ENCODE results near the gene FNBP1.
A peak's percentile ranks its signal among the peaks of the same experiment; 100 is the strongest.

Gene FNBP1

DNA sequence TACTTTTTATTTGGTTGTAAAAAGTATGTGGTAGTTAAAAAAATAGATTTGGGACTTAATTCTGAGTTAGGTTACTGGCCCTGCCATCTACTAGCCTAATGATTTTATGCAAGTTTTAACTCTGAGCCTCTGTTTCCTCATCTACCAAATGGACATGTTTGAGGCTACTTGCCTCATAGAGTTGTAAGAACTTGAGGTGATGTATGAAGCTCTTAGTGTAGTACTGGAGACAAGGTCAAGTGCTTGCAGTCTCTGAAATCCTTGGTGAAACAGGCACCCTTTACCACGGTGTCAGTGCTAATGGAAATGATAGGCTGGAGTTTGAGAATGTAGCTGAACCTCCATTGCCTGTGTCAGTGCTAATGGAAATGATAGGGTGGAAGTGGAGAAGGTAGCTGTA, 26.1 kb upstream of the FNBP1 start:
- Histone ChIP-seq H3K27ac (peak overlapping the region in 9 of 11 experiments; percentile 53 to 83 (median 71); a peak in 19 of 22 replicates), H4K20me1 (peaks cover 0 to 93% (median 3%) of the 10 kb centered on the region in 11 experiments; a peak in 11 of 22 replicates), H3K9ac (peak overlapping the region in 6 of 11 experiments; percentile 18 to 69 (median 66); a peak in 10 of 22 replicates), H3K4me1 (peaks cover 7 to 95% (median 60%) of the 10 kb centered on the region in 10 experiments), H3K27me3 (no peaks in the 10 kb centered on the region), H3K4me2 (peak overlapping the region in 10 of 11 experiments; percentile 17 to 88 (median 72); a peak in 18 of 22 replicates), H3K36me3 (peaks cover 0 to 22% (median 17%) of the 10 kb centered on the region in 11 experiments; a peak in 18 of 22 replicates), H3K9me3 (replicated peaks in 1 of 11) (0 out of 22 replicates have a peak, but pooled peaks cover 0 to 2% (median 0%) of the 10 kb centered on the region in 11 experiments), H3K4me3 (no peak overlapping the region; a peak in 1 of 20 replicates)
- no peak for TF ChIP-seq Cebpa-rat (IDR thresholded peaks at IDR 0.05)

DNA sequence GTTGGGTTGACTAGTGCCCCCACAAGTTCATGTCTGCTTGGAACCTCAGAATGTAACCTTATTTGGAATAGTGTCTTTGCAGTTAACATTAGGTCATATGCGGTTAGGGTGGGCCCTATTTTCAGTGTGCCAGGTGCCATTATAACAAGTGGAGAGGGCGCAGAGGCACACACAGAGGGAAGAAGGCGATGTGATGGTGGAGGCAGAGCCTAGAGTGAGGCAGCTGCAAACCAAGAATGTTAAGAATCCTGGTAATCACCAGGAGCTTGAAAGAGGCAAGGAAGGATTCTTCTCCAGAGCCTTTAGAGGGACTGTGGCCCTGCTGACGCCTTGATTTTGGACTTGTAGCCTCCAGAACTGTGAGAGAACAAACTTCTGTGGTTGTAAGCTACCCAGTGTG, 21.6 kb upstream of the FNBP1 start:
- Histone ChIP-seq H3K36me3 (peaks cover 0 to 34% (median 23%) of the 10 kb centered on the region in 11 experiments; a peak in 20 of 22 replicates), H3K27me3 (no peaks in the 10 kb centered on the region), H3K9me3 (replicated peaks in 1 of 11) (0 out of 22 replicates have a peak, but pooled peaks cover 0 to 2% (median 0%) of the 10 kb centered on the region in 11 experiments), H3K4me2 (0 out of 22 replicates have a peak overlapping the region, but pooled peaks of 1 of the 11 experiments have one; percentile 11), H3K4me1 (peaks cover 24 to 93% (median 51%) of the 10 kb centered on the region in 10 experiments), H4K20me1 (peaks cover 0 to 92% (median 37%) of the 10 kb centered on the region in 11 experiments; a peak in 14 of 22 replicates), H3K4me3 (no peak overlapping the region), H3K9ac (no peak overlapping the region), H3K27ac (0 out of 22 replicates have a peak overlapping the region, but pooled peaks of 2 of the 11 experiments have one; percentile 6 to 16)
- no peak for TF ChIP-seq Cebpa-rat (IDR thresholded peaks at IDR 0.05)

DNA sequence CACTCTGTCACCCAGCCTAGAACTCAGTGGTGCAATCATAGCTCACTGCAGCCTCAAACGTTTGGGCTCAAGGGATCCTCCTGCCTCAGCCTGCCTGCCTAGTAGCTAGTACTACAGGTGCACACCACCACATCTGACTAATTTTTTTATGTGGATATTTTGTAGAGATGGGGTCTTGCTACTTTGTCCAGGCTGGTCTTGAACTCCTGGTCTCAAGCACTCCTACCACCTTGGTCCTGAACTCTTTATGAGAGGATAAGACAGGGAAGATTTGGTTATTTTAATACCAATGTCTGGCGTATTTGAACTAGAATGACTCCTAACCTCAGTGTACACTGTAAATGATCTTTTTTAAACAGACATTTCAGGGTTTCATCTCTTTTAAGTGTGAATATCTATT, 19.8 kb upstream of the FNBP1 start:
- H3K36me3 ChIP-seq, result peaks cover 15 to 53% (median 42%) of the 10 kb centered on the region in 11 experiments
- no peak overlapping the region; a peak in 1 of 22 replicates for H3K9ac ChIP-seq
- H3K4me2 ChIP-seq, result peak overlapping the region; percentile 8 to 89 (median 41); a peak in 16 of 22 replicates
- no peak for TF ChIP-seq Cebpa-rat (IDR thresholded peaks at IDR 0.05)
- H3K4me3 ChIP-seq, result no peak overlapping the region
- peaks cover 19 to 80% (median 33%) of the 10 kb centered on the region in 10 experiments for H3K4me1 ChIP-seq
- no peak overlapping the region; a peak in 1 of 22 replicates for H3K27ac ChIP-seq
- 0 out of 22 replicates have a peak, but pooled peaks cover 0 to 2% (median 0%) of the 10 kb centered on the region in 11 experiments for H3K9me3 ChIP-seq (replicated peaks in 1 of 11)
- H4K20me1 ChIP-seq, result peaks cover 5 to 90% (median 41%) of the 10 kb centered on the region in 11 experiments; a peak in 16 of 22 replicates
- no peaks in the 10 kb centered on the region for H3K27me3 ChIP-seq

DNA sequence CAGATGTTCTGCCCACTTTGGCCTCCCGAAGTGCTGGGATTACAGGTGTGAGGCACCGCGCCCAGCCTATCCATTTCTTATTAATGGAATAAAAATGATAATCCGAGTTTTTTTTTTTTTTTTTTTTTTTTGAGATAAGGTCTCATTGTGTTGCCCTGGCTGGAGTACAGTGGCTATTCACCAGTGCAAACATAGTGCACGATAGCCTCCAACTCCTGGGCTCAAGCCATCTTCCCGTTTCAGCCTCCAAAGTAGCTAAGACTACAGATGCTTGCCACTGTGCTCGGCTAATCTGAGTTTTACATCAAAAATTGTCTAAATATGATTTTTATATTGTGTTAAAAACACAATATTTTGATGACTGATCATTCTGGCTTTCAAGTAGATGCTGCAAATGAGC, 17.3 kb upstream of the FNBP1 start:
- H3K9me3 ChIP-seq (replicated peaks in 1 of 11), result no peaks in the 10 kb centered on the region
- H3K36me3 ChIP-seq, result peaks cover 17 to 55% (median 40%) of the 10 kb centered on the region in 11 experiments
- no peaks in the 10 kb centered on the region for H3K27me3 ChIP-seq
- peak overlapping the region in 3 of 11 experiments; percentile 64 to 89 (median 80); a peak in 4 of 22 replicates for H3K4me2 ChIP-seq
- TF ChIP-seq Cebpa-rat (IDR thresholded peaks at IDR 0.05), result no peak
- H3K9ac ChIP-seq, result no peak overlapping the region
- H3K27ac ChIP-seq, result no peak overlapping the region
- H3K4me1 ChIP-seq, result peaks cover 19 to 79% (median 28%) of the 10 kb centered on the region in 10 experiments
- peaks cover 10 to 86% (median 41%) of the 10 kb centered on the region in 11 experiments; a peak in 16 of 22 replicates for H4K20me1 ChIP-seq
- H3K4me3 ChIP-seq, result no peak overlapping the region

DNA sequence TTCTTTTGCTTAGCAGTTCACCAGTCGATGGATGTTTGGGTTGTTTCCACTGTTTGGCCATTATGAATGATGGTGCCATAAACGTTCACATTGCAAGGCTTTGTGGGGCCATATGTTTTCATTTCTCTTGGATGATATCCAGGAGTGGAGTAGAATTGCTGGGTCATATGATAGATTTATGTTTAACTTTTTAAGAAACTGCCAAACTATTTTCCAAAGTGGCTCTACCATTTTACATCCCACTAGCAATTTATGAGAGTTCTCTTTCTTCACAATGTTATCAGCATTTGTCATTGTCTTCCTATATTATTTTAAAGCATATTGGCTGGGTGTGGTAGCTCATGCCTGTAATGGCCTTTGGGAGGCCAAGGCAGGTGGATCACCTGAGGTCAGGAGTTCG, 15.9 kb upstream of the FNBP1 start:
- Histone ChIP-seq H3K4me3 (no peak overlapping the region), H3K27ac (no peak overlapping the region), H3K27me3 (no peaks in the 10 kb centered on the region), H3K4me1 (peaks cover 29 to 77% (median 38%) of the 10 kb centered on the region in 10 experiments), H3K36me3 (peaks cover 17 to 44% (median 30%) of the 10 kb centered on the region in 11 experiments; a peak in 21 of 22 replicates), H3K9ac (no peak overlapping the region), H3K4me2 (no peak overlapping the region), H4K20me1 (peaks cover 10 to 73% (median 39%) of the 10 kb centered on the region in 11 experiments; a peak in 16 of 22 replicates), H3K9me3 (replicated peaks in 1 of 11) (no peaks in the 10 kb centered on the region)
- no peak for TF ChIP-seq Cebpa-rat (IDR thresholded peaks at IDR 0.05)

DNA sequence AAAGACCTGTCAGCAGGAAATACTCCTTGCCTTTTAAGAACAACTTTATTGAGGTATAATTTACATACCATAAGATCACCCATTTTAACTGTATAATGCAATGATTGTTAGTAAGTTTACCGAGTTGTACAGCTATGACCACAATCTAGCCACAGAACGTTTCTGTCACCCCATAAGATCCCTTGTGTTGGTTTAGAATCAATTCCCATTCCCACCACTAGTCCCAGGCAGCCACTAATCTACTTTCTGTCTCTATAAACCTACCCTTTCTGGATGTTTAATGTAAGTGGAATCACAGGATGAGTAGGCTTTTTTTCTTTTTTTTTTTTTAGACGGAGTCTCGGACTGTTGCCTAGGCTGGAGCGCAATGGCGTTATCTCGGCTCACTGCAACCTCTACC, 15.2 kb upstream of the FNBP1 start:
- no peak overlapping the region for H3K4me2 ChIP-seq
- H3K36me3 ChIP-seq, result peaks cover 17 to 44% (median 30%) of the 10 kb centered on the region in 11 experiments; a peak in 21 of 22 replicates
- no peaks in the 10 kb centered on the region for H3K27me3 ChIP-seq
- no peak overlapping the region for H3K4me3 ChIP-seq
- H4K20me1 ChIP-seq, result peaks cover 10 to 67% (median 37%) of the 10 kb centered on the region in 11 experiments; a peak in 16 of 22 replicates
- no peak for TF ChIP-seq Cebpa-rat (IDR thresholded peaks at IDR 0.05)
- H3K9ac ChIP-seq, result no peak overlapping the region
- no peak overlapping the region for H3K27ac ChIP-seq
- H3K4me1 ChIP-seq, result peaks cover 30 to 70% (median 38%) of the 10 kb centered on the region in 10 experiments
- H3K9me3 ChIP-seq (replicated peaks in 1 of 11), result no peaks in the 10 kb centered on the region

DNA sequence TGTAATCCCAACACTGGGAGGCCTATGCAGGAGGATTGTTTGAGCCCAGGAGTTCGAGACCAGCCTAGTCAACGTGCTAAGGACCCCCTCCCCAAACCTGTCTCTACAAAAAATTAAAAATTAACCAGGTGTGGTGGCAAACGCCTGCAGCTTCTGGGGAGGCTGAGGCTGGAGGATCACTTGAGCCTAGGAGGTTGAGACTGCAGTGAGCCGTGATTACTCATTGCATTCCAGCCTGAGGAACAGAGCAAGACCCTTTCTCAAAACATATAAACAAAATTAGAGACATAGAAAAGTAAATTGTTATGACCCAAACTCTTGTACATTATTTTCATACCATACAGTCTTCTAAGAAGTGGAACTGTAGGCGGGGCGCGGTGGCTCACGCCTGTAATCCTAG, 11.8 kb upstream of the FNBP1 start:
- peak overlapping the region; percentile 82 to 99 (median 90); a peak in 20 of 22 replicates for H3K27ac ChIP-seq
- no peak for TF ChIP-seq Cebpa-rat (IDR thresholded peaks at IDR 0.05)
- H3K9me3 ChIP-seq (replicated peaks in 1 of 11), result no peaks in the 10 kb centered on the region
- no peaks in the 10 kb centered on the region for H3K27me3 ChIP-seq
- H3K36me3 ChIP-seq, result peaks cover 17 to 31% (median 23%) of the 10 kb centered on the region in 11 experiments; a peak in 21 of 22 replicates
- peak overlapping the region; percentile 82 to 99 (median 94) for H3K4me3 ChIP-seq
- peak overlapping the region; percentile 90 to 100 (median 96) for H3K4me2 ChIP-seq
- peak overlapping the region; percentile 90 to 97 (median 93) for H3K9ac ChIP-seq
- peaks cover 0 to 37% (median 19%) of the 10 kb centered on the region in 11 experiments; a peak in 13 of 22 replicates for H4K20me1 ChIP-seq
- H3K4me1 ChIP-seq, result peaks cover 29 to 67% (median 36%) of the 10 kb centered on the region in 10 experiments

DNA sequence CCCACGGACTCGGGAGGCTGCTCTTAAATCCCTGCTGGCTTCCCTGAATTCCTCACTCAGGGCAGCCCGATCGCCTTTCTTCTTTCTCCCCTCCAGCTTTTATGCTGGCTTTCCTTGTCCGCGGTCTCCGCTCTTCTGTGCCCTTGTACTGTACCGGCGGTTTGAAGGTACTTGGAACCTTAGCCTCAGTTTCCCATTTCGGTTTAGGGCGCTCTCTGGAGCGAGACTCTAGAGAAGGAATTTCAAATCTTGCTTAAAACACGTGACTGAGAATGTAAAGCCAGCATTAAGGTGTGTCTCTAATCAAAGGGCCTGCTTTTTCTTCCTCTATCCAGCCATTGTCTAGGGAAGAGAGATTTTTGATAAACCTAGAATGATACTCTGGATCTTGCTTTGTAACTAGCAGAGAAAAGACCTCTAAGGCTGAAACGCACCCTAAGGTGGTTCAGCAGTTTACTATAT, 11.4 kb upstream of the FNBP1 start:
- peak overlapping the region; percentile 90 to 100 (median 96) for H3K4me2 ChIP-seq
- H3K9ac ChIP-seq, result peak overlapping the region; percentile 90 to 97 (median 93)
- peak overlapping the region; percentile 82 to 99 (median 94) for H3K4me3 ChIP-seq
- no peaks in the 10 kb centered on the region for H3K27me3 ChIP-seq
- H3K27ac ChIP-seq, result peak overlapping the region; percentile 82 to 99 (median 90)
- peaks cover 17 to 26% (median 19%) of the 10 kb centered on the region in 11 experiments; a peak in 21 of 22 replicates for H3K36me3 ChIP-seq
- TF ChIP-seq Cebpa-rat (IDR thresholded peaks at IDR 0.05), result no peak
- H3K4me1 ChIP-seq, result peaks cover 29 to 71% (median 36%) of the 10 kb centered on the region in 10 experiments
- H3K9me3 ChIP-seq (replicated peaks in 1 of 11), result no peaks in the 10 kb centered on the region
- H4K20me1 ChIP-seq, result peaks cover 0 to 34% (median 15%) of the 10 kb centered on the region in 11 experiments; a peak in 13 of 22 replicates

All from BLaER1 treated with 17β-estradiol and CSF1 and Interleukin-3, amounts not matched to agents 10 nM and 100 nM (cell line).